NOMO-1 treated with dmso at 0.1 percent for 144 hours (cell line): Measurements from ENCODE around the gene HMOX2.
A peak's percentile ranks its signal among the peaks of the same experiment; 100 is the strongest.

ENCODE experiments used
- DNase-seq: peaks from one replicate; lab custom pipeline; 2025; ENCODE audit not compliant: unreplicated experiment; lab: John Stamatoyannopoulos, UW

Gene HMOX2

GRCh38 chr16:4522051-4522581, 45.9 kb downstream of the HMOX2 start:
- no peak for DNase-seq

DNA sequence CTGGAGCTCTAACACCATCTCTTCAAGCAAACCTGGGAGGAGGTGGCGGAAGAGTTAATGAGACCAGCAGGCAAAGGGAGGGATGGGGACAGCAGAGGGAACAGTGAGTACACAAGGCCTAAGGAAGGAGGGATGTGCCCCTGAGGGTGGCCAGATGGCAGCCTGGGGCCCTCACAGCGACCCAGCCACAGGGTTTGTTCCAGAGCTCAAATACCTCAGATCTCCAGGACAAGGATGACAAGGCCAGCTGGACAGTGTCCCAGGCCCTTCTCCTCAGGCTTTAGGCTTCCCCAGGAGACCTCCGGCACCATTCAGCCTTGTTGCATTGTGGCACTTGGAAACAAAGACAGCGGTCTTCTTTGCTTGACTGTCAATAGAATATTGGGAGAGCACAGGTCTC, 47.5 kb downstream of the HMOX2 start:
- no peak for DNase-seq

DNA sequence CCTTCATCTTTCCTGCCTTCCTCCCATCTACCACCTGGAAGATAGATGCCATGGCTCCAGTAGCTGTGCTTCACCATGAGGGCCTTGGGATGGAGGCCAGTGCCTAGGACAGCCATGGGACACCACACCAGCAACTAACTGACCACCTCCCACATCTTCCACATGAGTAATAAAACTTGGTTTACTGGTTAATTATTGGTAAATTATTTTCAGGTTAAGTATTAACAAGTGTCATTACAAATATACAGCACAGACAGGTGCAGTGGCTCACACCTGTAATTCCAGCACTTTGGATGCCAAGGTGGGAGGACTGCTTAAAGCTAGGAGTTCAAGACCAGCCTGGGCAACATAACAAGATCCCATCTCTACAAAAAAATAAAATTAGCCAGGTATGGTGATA, 48.4 kb downstream of the HMOX2 start:
- DNase-seq = no peak

- DNase-seq = no peak
Measured at GRCh38 chr16:4525069-4525468, 48.9 kb downstream of the HMOX2 start.

- no peak for DNase-seq
Measured at GRCh38 chr16:4525634-4526277, 49.6 kb downstream of the HMOX2 start.

GRCh38 chr16:4529085-4530060, 53.2 kb downstream of the HMOX2 start:
- DNase-seq = no peak

DNA sequence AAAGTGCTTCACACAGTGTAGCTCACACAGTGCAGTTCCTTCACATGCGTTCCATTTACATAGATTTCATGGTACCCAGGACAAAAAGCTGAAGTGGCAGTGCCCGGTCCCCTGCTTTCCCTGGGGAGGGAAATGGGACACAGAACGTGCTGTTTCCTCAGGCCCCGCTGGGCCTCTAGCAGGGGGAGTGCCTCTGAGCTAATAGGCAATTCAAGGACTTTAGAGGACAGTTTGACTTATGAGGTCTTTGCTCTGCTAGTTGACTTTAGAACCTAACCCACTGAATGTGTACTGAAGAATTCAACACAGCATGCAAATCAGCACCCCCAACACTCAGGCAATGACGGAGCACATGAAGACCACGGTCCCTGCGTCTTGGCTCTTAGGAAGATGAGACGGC, 55.6 kb downstream of the HMOX2 start:
- DNase-seq = no peak

DNA sequence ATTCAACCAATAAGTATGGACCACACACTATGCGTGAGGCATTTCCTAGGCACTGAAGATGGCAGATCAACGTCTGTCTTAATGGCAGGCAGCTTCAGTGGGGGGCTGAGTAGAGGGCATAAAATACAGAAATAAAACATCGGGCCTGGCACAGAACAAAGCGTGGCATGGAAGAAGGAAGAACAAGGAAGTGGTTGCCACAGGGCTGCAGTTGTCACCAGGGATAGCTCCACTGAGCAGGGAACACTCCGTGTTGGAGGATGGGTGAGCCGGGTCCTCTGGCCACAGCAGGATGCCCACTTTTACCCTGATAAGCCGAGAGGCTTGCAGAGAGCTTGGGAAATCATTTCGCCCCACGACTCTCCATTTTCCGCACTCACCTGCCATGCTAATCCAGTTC, 56.0 kb downstream of the HMOX2 start:
- no peak for DNase-seq

- DNase-seq = no peak
Measured at GRCh38 chr16:4533490-4533889, 57.3 kb downstream of the HMOX2 start.

GRCh38 chr16:4534151-4534790, 58.1 kb downstream of the HMOX2 start:
- no peak for DNase-seq

GRCh38 chr16:4535627-4536108, 59.5 kb downstream of the HMOX2 start:
- no peak for DNase-seq

- DNase-seq = no peak
Measured at GRCh38 chr16:4536391-4537106, 60.4 kb downstream of the HMOX2 start.

- DNase-seq = no peak
Measured at GRCh38 chr16:4537376-4538343, 61.5 kb downstream of the HMOX2 start.

GRCh38 chr16:4538350-4539235, 62.4 kb downstream of the HMOX2 start, which contains the start of gene CDIP1:
CDIP1 (minus strand) TSS chr16:4538773; CDS start chr16:4514130, 24,643 bp downstream.
- DNase-seq = peak; percentile 87

DNA sequence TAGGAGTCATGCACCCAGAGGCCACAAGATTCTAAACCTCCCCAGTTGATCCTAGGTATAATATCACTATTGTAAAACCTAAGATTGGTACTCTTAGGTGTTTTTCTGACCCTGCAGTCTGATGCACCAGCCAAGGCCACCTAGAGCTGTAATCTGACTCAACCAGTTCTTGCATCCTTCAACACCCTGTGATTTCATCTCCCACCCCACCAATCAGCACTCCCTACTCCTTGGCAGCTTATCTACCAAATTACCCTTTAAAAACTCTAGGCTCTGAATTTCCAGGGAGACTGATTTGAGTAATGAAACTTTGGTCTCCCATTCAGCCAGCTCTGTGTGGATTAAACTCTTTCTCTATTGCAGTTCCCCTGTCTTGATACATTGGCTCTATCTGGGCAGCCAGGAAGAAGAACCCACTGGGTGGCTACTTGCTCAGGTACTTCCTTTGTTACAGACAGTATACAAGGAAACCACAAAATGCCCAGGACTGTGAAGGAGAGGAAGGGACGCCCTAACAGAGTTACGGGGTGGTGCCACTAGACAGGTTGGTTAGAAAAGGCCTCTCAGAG, 63.6 kb downstream of the HMOX2 start:
- no peak for DNase-seq

- no peak for DNase-seq
Measured at GRCh38 chr16:4544473-4544872, 68.3 kb downstream of the HMOX2 start.

DNA sequence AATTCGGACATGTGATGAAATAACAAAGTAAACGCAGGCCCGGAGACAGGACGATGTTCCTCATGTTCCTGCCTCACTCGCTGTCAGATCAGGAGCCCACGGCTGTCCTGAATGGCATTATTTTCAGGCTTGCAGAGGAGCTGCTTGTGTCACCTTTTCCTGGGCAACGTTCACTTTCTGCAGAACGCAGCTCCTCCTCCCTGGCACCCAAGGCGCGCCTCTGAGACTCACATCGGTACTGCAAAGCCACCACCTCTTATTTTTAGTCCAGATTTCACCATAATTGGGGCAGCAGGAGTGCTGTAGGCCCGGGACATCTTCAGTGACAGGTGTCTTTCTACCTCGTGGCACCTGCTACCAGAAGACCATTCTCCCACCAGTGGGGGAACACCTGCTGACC, 71.9 kb downstream of the HMOX2 start:
- no peak for DNase-seq

GRCh38 chr16:4550591-4550990, 74.4 kb downstream of the HMOX2 start:
- DNase-seq = no peak
